ENCODE measurements around the gene EIF4A3.

The EIF4A3 gene

DNA sequence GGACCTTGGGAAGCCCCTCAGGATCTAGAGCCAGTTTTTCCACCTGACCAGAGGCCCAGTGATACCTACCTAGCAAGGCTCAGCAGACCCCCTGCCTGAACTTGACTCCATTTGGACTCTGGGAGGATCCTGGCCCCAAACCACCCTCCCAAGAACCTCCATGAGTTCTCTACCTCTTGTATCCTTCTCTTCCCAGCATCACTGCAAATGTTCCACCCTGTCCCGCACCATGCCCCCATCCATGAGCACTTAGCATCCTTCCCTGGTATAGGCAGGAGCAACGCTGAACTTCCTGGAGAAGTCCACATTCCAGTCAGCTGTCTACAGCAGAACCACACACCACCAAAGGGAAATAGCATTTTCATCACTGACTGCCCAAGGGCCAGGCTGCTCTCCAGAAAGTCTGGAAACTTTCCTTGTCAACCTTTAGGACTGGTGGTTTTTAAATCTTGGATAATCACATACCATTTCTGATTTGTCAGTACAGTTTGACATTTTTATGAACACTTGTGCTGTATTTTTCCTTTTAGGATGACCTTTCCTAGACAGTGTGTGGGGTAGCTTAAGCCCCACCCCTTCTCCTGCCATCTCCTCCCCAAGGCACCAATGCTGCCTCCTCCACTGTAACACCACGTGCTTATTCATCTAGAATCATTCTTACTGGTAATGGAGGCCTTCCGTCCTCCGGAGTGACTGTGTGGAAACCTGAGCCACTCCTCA, 13.9 kb downstream of the EIF4A3 start:
- no peak for DNase-seq

DNA sequence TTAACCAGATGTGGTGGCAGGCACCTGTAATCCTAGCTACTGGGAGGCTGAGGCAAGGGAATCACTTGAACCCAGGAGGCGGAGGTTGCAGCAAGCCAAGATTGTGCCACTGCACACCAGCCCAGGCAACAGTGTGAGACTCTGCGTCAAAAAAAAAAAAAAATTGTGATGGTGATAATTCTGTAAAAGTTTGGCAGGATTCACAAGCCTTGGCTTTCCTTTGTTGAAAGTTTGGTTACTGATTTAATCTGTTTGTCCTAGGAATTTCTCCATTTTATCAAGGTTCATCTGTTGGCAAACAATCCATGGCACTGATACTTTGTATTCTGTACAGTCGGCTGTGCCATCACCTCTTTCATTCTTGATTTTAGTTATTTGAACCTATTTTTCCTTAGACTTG, 15.9 kb downstream of the EIF4A3 start:
- DNase-seq = no peak

DNA sequence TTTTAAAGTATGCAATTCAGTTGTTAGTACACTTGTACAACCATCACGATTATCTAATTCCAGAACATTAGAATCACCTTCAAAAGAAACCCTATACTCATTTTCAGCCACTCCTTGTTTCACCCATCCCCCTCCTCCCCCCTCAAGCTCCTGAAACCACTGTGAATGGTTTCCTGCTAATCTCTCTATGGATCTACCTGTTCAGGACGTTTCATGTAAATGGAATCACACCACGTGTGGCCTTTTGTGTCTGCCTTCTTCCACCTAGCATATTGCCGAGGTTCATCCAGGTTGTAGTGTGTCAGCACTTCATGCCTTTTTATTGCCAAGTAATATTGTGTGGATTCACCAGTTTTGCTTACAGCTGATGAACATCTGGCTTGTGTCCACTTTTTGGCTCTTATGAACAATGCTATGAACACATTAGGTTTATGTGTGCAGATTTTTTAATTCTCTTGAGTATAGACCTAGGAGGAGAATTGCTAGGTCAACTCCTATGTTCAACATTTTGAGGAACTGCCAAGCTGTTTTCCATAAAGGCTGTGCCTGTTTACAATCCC, 17.8 kb downstream of the EIF4A3 start:
- no peak for DNase-seq

DNA sequence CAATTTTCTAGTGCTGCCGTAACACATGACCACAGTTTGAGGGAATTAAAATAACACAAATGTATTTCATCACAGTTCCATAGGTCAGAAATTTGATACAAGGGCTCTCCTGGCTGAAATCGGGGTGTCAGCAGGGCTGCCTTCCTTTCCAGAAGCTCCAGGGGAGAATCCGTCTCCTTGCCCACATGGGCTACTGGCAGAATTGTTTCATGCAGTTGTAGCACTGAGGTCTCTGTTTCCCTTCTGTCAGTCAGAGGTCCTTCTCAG, 20.5 kb downstream of the EIF4A3 start:
- no peak for DNase-seq

DNA sequence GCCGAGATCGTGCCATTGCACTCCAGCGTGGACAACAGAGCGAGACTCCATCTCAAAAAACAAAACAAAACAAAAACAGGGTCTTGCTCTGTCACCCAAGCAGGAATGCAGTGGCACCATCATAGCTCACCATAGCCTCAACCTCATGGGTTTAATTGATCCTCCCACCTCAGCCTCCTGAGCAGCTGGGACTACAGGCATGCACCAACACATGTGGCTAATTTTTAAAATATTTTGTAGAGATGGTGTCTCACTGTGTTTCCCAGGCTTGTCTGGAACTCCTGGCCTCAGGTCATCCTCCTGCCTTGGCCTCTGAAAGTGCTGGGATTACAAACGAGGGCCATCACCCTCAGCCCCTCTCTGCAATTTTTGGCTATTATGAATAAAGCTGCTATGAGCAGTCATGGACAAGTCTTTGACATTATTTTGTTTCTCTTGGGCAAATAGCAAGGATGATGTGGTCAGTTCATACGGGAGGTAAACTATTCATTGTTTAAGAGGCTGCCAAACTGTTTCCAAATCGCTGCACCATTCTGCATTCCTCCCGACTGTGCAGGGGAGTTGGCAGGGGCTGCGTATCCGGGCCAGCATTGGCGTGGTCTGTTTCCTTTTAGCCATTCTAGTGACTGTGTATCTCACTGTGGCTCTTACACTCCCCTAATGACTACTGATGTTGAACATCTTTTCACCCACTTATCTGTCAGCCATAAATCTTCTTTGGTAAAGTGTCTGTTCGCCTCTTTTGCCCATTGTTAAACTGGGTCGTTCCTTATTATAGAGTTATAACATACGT, 21.1 kb downstream of the EIF4A3 start:
- DNase-seq = no peak

DNA sequence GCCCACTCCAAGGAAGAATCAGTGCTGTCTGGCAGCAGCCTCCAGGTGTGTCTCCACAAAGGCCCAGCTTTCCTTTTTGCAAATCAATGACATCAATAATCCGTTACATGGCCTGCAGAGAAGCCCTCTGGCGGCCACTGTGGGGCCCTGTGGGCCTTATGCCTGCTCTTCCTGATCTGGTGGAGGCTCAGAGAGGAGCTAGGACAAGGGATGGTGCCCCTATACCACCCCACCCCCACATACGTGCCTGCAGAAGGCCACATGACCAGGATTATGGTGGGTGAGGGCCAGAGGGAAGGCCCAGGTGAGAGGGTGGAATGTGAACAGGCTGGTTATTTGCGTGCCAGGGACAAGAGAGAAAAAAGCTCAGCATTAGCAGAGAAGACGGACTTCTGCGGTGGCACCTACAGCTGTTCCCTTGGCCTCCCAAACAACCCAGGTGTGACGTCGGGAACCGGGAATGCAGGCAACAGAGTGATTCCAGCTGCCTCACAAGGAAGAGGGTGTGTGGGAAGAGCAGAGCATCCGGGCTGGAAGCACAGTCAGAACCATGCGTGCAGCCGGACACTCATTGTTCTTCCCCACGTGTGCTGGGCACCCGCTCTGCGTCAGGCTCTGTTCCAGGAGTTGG, 22.5 kb downstream of the EIF4A3 start:
- no peak for DNase-seq

- no peak for DNase-seq
Measured at GRCh38 chr17:80123791-80124190, 23.1 kb downstream of the EIF4A3 start.

DNA sequence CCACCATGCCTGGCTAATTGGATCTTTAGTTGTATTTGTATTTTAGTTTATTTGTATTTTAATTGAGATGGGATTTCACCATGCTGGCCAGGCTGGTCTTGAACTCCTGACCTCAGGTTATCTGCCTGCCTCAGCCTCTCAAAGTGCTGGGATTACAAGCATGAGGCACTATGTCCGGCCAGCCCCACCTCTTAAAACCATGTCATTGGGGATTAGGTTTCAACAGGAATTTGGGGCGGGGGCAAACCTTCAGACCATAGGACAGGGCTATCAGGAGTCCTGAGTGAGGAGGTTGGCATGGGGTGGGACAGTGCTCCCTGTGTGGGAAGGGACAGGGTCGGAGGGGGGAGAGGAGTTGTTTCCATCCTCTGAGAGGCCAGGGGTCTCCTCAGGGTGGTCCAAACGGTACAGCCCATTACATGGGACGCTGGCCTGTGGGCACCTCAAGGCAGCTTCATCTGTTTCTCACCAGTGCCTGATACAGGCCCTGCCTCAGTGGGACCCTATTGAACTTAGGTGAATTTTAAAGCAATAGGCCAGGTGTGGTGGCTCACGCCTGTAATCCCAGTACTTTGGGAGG, 23.9 kb downstream of the EIF4A3 start:
- DNase-seq = no peak

DNA sequence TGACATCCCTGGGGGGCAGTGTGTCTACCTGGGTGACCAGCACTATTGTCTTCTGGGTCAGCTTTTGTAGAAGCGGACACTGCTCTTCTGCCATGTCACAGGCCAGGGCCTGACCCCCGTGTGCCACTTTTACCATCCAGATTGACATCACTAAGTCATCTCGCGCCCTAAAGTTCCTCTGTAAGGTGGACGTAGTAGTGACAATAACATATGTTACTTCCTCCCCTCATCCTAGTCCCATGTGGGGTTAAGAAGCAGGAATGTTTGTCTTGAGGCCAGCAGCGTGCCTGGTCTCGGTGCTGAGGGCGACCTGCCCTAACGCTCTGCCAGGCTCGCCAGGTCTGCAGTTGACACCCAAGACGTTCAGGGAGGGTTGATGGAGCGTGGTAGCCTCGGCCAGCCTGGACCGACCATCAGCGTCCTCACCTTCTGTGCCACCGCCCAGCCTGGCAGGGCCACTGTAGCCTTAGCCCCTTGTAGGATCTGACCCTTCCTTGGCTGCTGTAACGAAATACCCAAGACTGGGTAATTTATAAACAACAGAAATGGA, 24.8 kb downstream of the EIF4A3 start:
- DNase-seq = no peak

- DNase-seq = no peak
Measured at GRCh38 chr17:80119839-80120238, 27.1 kb downstream of the EIF4A3 start.

DNA sequence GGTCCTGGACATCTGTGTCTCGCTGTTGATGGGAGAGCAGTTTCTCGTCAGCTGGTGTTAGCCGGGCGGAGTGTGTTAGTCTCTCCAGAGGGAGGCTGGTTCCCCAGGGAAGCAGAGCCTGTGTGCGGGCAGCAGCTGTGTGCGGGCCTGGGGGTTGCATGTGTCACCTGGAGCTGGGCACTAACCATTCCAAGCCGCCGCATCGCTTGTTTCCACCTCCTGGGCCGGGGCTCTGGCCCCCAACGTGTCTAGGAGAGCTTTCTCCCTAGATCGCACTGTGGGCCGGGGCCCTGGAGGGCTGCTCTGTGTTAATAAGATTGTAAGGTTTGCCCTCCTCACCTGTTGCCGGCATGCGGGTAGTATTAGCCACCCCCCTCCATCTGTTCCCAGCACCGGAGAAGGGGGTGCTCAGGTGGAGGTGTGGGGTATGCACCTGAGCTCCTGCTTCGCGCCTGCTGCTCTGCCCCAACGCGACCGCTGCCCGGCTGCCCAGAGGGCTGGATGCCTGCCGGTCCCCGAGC, 27.6 kb downstream of the EIF4A3 start:
- no peak for DNase-seq

- no peak for DNase-seq
Measured at GRCh38 chr17:80118601-80119270, 28.2 kb downstream of the EIF4A3 start.

GRCh38 chr17:80117491-80118401, 29.2 kb downstream of the EIF4A3 start:
- no peak for DNase-seq

DNA sequence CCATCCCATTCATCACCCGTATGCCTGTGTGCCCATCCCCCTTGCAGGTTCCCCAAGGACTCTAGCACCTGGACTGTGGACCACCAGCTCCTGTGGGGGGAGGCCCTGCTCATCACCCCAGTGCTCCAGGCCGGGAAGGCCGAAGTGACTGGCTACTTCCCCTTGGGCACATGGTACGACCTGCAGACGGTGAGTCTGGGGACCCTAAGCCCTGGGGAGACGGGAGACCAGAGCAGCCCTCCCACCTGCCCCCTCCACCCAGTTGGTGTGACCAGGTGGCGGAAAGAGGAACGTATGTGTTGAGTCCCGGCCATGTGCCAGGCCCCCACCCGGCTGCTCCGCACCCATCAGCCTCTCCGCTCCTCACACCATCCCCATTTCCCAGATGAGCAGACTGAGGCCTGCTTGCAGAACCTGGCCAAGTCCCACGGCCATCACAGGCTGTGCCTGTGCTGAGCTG, 30.0 kb downstream of the EIF4A3 start:
- DNase-seq = no peak

GRCh38 chr17:80116276-80116920, 30.5 kb downstream of the EIF4A3 start:
- no peak for DNase-seq

- no peak for DNase-seq
Measured at GRCh38 chr17:80115159-80115558, 31.8 kb downstream of the EIF4A3 start.

- DNase-seq = no peak
Measured at GRCh38 chr17:80114758-80115157, 32.2 kb downstream of the EIF4A3 start.

GRCh38 chr17:80113033-80113484, 33.9 kb downstream of the EIF4A3 start:
- no peak for DNase-seq

DNA sequence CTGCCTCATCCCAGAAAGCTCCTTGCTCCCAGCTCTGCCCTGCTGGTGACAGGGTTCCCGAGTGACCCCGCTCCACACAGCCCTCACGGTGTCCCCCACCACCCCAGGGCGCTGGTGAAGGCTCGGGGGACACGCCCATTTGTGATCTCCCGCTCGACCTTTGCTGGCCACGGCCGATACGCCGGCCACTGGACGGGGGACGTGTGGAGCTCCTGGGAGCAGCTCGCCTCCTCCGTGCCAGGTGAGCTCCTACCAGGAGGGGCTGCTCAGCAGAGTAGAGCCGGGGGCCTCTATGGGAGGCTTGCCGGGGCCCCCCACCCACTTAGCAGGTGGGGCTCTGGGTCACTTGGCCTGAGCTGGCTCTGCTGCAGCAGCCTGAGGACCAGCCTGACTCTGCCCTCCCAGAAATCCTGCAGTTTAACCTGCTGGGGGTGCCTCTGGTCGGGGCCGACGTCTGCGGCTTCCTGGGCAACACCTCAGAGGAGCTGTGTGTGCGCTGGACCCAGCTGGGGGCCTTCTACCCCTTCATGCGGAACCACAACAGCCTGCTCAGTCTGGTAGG, 34.4 kb downstream of the EIF4A3 start:
- DNase-seq = no peak

Measured in DMS79 (cell line).